Stomach (tissue), 4 donors: Measurements from ENCODE around the gene RASA1.

Experiments
- CTCF ChIP-seq, 7 experiments: fragments of 450-650 bp in 4 of 7; fragments of 200-600 bp in 3 of 7; sonication (generic) in 3 of 7; IDR thresholded peaks; one replicate each; pipeline ENCODE4 v1.5.1; 2016 to 2019; ENCODE audit warnings: antibody characterized with exemption in 7 of 7, control low read depth in 2 of 7, mild to moderate bottlenecking in 1 of 7
- EP300 ChIP-seq: sonication (generic); formaldehyde crosslinking; IDR thresholded peaks from one replicate; pipeline ENCODE4 v1.6.1; 2017; ENCODE audit warnings: antibody characterized with exemption
- POLR2A ChIP-seq, 4 donors: fragments of 450-650 bp; IDR thresholded peaks; one replicate each; pipeline ENCODE4 v1.6.1; 2016; ENCODE audit warnings: antibody characterized with exemption in 4 of 4, control low read depth in 2 of 4, mild to moderate bottlenecking in 1 of 4, moderate library complexity in 1 of 4

- TF ChIP-seq POLR2A (IDR thresholded peaks at IDR 0.05) = no peak
- no peak for TF ChIP-seq CTCF (IDR thresholded peaks at IDR 0.05)
- no peak for TF ChIP-seq EP300
Measured at GRCh38 chr5:87276655-87277054, 9.0 kb downstream of the RASA1 start.
